ENCODE results near the gene TMEM51.

- no peak for TF ChIP-seq CTCF (IDR thresholded peaks at IDR 0.05; ENCODE audit: insufficient read depth, low read length)
- TF ChIP-seq GABPA (IDR thresholded peaks at IDR 0.05; ENCODE audit: low read depth), result no peak
- TF ChIP-seq REST (IDR thresholded peaks at IDR 0.05; ENCODE audit: insufficient replicate concordance, low read depth), result no peak
- TF ChIP-seq POLR2AphosphoS5 (IDR thresholded peaks at IDR 0.05; ENCODE audit: low read depth), result no peak
- no peak for TF ChIP-seq SPI1 (IDR thresholded peaks at IDR 0.05; ENCODE audit: borderline replicate concordance, low read depth)
Observed at GRCh38 chr1:15134285-15134684, 19.3 kb upstream of the TMEM51 start.
